Glomerular visceral epithelial cell (primary cell): ENCODE data around the gene PIK3CB.

Experiments
- DNase-seq: peaks from one replicate; pipeline ENCODE4 v3.0.0-alpha.2; 2016; ENCODE audit errors: extremely low spot score

The PIK3CB gene

GRCh38 chr3:138834596-138835396 is at the start of gene PIK3CB:
TSS of gene PIK3CB (minus strand) at chr3:138834928. CDS start at chr3:138759343, 75,585 bp downstream.
- DNase-seq: peak; percentile 91

DNA sequence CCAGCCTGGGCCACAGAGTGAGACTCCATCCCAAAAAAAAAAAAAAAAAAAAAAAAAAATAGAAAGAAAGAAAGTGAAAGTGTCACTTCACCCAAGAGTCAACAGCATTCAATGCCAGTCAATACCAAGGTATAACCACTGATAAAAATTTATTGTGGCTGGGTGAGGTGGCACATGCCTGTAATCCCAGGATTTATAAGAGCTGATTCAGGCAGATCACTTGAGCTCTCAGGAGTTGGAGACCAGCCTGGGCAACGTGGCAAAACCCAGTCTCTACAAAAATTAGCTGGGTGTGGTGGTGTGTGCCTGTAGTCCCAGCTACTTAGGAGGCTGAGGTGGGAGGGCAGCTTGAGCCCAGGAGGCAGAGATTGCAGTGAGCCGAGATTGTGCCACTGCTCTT is 46.5 kb upstream of the PIK3CB start:
- no peak for DNase-seq

DNA sequence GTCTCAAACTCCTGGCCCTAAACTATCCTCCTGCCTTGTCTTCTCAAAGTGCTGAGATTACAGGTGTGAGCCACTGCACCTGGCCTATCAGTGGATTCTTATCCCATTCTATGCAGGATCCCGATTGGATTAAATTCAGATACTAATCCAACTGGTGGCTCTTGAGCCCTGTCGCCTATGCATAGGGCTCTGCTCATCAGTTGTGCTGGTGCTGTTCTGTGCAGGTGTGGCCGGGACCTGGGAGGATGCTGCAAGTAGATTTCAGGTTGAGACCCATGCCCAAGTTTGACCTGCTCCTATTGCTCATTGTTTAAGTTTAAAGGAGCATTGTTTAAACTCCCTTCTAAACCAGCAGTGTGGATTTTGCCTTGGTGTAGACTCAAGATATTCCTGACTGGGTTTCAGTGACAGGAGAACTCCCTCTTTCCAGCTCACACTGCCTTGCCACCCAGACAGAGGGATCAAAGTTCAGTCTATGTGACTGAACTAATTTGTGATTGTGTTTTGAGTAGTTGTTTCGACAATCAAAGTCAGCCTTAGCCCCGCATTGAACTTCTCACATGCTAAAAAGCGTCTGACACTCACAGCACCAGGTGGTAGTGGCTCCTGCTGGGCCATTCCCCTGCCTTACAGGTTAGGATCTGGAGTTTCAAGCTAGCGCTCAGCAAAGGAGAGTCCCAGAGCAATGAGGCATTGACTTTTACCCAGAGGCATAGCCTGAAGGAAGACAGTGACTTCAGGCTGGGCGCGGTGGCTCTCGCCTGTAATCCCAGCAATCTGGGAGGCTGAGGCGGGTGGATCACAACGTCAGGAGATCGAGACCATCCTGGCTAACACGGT is 45.0 kb upstream of the PIK3CB start:
- no peak for DNase-seq

DNA sequence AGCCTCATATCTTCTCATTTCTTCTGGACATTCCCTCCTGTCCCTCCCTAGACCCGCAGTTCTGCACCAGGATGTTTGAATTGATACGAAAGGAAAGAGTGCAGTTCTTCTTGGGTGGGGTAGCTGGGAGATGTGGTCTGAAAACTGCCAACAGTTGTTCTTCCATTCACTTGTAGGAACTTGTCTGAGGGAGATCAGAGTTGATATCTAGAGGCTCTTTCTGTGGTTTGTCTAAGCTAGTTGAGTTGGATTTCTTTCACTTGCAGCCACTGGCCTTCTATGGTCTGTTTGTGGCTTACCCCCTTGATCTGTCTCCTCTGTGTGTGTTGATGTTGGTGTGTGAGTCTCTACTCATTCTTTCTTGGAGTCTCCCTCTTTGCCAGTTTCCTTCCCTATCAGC is 42.5 kb upstream of the PIK3CB start:
- no peak for DNase-seq

DNA sequence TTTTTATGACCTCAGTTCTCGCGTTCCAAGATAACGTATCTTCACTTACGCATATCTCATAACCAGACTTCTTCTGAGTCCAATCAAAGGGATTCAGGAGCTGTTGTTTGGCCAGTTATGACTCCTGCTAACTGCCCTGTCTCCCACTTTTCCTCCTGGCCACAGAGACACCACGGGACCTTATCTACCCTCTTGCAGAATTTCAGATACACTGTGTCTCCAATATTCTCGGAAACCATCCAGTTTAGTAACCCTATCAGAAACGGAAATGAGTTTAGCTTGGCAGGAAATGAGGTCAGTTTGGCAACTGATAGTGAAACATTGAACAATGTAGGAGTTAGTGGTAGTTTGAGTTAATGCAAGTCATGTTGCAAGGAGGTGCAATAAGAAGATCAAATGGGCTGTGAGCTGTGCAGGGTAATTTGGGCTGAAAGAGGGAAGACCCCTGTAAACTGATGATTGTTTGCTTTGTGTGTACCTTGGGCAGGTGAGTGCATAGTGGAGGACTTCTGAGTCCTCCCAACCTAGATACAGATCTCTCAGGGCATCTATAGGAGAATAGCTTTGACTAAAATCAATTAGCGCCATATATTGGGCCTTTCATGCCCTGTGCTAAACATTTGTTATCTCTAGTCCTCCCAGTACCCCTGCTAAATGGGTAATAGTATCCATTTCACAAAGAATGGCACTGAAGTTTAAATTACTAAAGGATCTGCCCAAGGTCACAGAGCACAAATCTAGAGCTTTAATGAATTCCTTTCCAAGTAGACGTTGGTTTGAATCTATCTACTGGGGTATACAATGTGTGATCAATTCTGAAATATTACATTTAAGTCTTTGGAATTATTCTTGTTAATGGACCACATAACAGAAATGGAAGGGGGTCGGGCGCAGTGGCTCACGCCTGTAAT is 41.3 kb upstream of the PIK3CB start:
- DNase-seq: no peak

DNA sequence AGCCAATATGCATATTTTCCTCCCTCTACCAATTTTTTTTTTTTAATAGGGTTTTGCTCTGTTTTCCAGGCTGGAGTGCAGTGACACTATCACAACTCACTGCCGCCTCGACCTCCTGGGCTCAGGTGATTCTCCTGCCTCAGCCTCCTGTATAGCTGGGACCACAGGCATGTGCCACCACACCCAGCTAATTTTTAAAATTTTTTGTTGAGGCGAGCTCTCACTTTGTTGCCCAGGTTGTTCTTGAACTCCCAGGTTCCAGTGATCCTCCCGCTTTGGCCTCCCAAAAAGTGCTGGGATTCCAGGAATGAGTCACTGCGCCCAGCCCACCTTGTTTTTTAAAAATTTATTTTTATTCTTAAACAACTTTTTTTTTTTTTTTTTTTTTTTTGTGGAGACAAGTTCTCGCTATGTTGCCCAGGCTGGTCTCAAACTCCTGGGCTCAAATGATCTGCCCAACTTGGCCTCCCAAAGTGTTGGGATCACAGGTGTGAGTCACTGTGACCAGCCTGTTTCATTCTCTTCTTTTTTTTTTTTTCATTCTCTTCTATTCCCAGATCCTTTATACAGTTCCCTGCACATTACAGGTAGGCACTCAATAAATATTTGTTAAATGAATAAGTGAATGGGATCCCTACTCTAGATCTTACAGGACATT is 40.5 kb upstream of the PIK3CB start:
- DNase-seq: no peak

DNA sequence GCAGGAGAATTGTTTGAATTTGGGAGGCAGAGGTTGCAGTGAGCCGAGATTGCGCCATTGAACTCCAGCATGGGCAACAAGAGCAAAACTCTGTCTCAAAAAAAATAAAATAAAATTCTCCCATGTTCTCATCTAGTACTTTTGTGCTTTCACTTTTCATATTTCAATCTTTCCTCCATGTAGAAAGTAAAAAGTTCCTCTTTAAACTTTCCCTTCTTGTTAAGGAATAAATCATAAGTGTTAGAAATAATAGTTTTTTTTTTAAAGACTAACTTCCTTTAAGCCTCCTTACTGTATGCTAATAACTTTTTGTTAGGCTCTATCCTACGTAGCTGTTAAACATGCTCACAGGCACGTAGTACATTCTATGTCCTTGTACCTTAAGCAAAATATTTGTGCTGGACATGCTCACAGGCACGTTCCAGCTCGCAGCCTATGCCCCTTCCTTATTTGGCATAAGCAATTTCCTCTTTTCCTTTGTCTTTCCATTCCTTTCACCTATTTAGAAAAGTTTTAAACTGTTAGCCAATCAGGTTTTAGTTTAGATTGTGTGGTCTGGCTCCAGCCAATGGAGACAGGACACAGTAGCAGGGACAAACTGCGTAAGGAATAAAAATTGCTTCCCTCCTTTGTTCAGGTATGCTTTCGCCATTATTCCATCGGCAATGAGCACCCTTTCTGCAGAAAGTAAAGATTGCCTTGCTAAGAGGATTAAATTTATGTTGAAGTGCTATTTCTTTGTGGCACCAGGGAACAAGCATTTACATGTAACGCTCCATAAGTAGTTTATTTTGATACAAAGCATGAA is 38.9 kb upstream of the PIK3CB start:
- DNase-seq: no peak

DNA sequence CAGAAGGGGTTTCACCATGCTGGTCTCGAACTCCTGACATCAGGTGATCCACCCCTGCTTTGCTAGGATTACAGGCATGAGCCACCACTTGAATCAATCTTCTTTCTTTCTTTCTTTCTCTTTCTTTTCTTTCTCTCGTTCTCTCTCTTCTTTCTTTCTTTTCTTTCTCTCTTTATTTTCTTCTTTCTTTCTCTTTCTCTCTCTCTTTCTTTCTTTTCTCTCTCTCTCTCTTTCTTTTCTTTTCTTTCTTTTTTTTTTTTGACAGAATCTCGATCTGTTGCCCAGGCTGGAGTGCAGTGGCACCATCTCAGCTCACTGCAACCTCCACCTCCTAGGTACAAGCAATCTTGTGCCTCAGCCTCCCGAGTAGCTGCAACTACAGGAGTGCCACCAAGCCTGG is 37.9 kb upstream of the PIK3CB start:
- DNase-seq: no peak

- peak; percentile 35 for DNase-seq
These were observed 33.3 kb upstream of the PIK3CB start for GRCh38 chr3:138867996-138868395.

DNA sequence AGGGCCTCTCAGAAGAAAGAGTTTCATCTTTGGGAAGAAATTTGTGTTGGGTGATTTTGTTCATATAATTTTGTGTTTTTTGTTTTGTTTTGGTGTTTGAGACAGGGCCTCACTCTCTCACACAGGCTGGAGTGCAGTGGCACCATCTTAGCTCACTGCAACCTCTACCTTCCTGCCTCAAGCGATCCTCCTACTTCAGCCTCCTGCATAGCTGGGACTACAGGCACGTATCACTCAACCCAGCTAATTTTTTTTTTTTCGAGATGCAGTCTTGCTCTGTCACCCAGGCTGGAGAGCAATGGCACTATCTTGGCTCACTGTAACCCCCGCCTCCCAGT is 29.0 kb upstream of the PIK3CB start:
- DNase-seq: no peak

DNA sequence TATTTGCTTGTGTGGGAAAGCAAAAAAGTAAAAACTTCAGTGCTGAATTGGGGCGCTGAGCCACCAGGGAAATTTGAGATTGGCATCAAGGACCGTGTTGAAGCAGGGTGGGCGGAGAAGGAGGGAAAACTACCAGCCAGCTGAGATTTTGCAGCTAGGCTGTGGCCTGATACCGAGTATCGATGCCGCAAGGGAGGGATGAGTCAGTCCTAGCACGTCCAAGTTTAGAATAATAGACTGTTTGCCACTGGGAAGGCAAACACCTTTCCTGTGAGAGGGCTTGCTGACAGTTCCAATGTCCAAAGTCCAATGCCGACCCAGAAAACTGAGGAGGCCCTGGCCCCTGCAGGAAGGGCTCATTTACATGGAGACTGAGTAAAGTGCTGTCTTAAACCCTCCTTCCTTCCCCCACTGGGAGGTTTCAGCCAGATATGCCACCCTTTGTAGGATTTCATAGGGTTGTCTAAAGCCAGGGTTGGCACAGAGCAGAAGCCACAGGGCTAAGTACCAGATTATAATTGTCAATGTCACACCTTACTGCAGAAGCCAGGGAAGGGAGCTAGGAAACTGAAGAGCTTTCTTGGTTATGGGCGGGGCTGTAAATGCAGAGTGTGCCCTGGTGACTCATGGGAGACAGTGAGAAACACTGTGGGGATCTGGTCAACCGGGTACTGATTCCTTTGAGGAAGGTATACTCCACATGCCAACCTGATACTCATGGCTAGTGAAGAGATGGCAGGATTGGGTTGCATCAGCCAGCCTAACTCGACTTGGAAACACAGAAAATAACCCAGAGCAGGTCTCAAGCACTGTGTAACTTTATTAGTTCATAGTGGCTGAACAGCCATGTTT is 28.4 kb upstream of the PIK3CB start:
- DNase-seq: peak; percentile 81

GRCh38 chr3:138862531-138862923 is 27.8 kb upstream of the PIK3CB start:
- peak; percentile 15 for DNase-seq

DNA sequence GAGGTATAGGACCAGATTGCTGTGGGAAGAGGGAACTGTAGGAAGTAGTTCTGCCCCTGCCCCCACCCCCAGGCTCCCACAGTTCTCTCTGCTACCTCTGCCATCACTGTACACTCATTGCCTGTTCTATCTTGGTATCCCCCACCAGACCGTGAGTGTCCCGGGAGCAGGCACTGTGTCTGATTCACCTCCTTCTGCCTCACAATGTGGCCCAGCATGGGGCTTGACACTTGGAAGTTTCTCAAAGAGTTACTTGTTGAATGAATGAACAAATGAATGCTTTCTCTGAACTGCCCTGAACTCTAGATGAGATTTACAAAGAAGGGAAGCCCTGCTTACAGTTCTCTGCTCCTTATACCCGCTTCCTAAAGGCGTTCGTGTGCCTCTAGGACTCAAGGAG is 27.1 kb upstream of the PIK3CB start:
- peak; percentile 47 for DNase-seq

DNA sequence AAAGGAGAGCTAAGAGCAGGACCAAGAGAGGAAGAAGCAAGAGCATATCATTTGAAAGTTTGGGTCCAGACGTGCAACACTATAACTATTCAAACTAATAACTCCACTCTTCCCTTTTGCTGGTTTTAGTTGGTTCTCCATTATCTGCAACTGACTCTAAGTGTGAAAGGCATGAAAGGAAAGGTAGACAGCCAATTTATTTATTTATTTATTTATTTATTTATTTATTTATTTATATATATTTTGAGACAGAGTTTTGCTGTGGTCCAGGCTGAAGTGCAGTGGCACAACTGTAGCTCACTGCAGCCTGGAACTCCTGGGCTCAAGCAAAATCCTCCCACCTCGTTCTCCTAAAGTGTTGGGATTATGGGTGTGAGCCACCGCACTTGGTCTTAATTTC is 22.1 kb upstream of the PIK3CB start:
- no peak for DNase-seq

GRCh38 chr3:138854940-138855339 is 20.2 kb upstream of the PIK3CB start:
- DNase-seq: no peak

DNA sequence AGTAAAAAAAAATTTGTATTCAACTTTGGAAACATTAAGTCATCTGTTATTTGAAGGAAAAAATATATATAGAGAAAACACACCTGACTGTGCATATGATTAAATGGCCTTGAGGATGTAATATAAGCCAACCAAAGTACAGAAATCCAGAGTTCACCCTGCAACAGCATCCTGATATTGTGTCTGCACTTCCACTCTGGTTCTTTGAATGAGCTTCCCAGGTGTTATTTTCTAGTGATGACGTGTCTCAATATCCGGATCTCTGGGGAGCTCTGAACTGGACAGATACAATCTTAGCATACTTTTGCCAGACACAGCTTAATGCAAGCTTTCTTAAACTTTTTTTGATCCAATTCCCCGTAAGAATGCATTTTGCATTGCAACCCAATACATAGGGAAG is 19.5 kb upstream of the PIK3CB start:
- DNase-seq: no peak

DNA sequence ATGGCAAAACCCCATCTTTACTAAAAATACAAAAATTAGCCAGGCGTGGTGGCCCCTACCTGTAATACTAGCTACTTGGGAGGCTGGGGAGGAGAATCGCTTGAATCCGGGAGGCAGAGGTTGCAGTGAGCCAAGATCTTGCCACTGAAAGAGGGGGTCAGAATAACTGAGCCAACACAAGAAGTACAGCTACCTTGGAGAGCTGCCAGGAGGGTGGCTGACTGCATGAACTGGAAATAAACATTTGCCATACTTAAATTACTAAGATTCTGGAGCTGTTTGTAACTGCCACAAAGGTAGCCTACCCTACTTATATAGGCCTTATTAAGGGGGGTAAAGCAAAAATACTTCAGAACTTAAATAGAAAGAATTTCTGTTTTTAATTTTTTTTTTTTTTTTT is 15.4 kb upstream of the PIK3CB start:
- DNase-seq: no peak

- no peak for DNase-seq
These were observed 14.7 kb upstream of the PIK3CB start for GRCh38 chr3:138849222-138849940.

DNA sequence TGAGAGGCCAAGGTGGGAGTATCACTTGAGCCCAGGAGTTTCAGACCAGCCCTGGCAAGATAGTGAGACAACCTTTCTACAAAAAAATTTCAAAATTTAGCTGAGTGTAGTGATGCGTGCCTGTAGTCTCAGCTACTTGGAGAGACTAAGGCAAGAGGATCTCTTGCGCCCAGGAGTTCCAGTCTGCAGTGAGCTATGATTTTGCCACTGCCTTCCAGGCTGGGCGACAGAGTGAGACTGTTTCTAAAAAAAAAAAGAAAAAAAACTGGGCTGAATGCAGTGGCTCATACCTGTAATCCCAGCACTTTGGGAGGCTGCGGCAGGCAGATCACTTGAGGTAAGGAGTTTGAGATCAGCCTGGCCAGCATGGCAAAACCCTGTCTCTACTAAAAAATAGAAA is 14.0 kb upstream of the PIK3CB start:
- no peak for DNase-seq
